HG03045 (cell line): ENCODE results near the gene FOXP1.
"Not testable (repeated sequence)": the region's sequence is repeated elsewhere in the genome, so short reads cannot be mapped to it uniquely, and the experiment has no call there.

Experiments used
- ATAC-seq: cut with Tn5 transposase; IDR thresholded peaks from one replicate; pipeline ENCODE4 v1.9.1; 2021; ENCODE audit warnings: mild to moderate bottlenecking, moderate library complexity; ENCODE audit not compliant: unreplicated experiment

Gene FOXP1

GRCh38 chr3:71351403-71352149, 232.0 kb downstream of the FOXP1 start:
- ATAC-seq, result no peak

- no peak for ATAC-seq
These were observed 232.5 kb downstream of the FOXP1 start for GRCh38 chr3:71350998-71351397.

- ATAC-seq, result no peak
These were observed 234.7 kb downstream of the FOXP1 start for GRCh38 chr3:71348831-71349230.

GRCh38 chr3:71348001-71348632, 235.4 kb downstream of the FOXP1 start:
- no peak for ATAC-seq

- no peak for ATAC-seq
These were observed 237.5 kb downstream of the FOXP1 start for GRCh38 chr3:71346061-71346460.

GRCh38 chr3:71345429-71346040, 238.0 kb downstream of the FOXP1 start:
- ATAC-seq, result no peak

- no peak for ATAC-seq
These were observed 241.8 kb downstream of the FOXP1 start for GRCh38 chr3:71341721-71342120.

- ATAC-seq, result no peak
These were observed 244.5 kb downstream of the FOXP1 start for GRCh38 chr3:71339049-71339448.

- ATAC-seq, result no peak
These were observed 250.7 kb downstream of the FOXP1 start for GRCh38 chr3:71332813-71333212.

GRCh38 chr3:71330909-71331308, 252.6 kb downstream of the FOXP1 start:
- ATAC-seq, result no peak

- ATAC-seq, result no peak
These were observed 253.0 kb downstream of the FOXP1 start for GRCh38 chr3:71330505-71330904.

GRCh38 chr3:71329817-71330216, 253.7 kb downstream of the FOXP1 start:
- ATAC-seq, result no peak

GRCh38 chr3:71328926-71329325, 254.6 kb downstream of the FOXP1 start:
- ATAC-seq, result no peak

GRCh38 chr3:71327936-71328335, 255.6 kb downstream of the FOXP1 start:
- ATAC-seq, result no peak

- ATAC-seq, result no peak
These were observed 257.8 kb downstream of the FOXP1 start for GRCh38 chr3:71325715-71326114.

- not testable (repeated sequence) for ATAC-seq
These were observed 259.3 kb downstream of the FOXP1 start for GRCh38 chr3:71324224-71324623.

GRCh38 chr3:71323558-71323957, 260.0 kb downstream of the FOXP1 start:
- no peak for ATAC-seq

- no peak for ATAC-seq
These were observed 261.4 kb downstream of the FOXP1 start for GRCh38 chr3:71322154-71322553.

GRCh38 chr3:71319771-71320170, 263.8 kb downstream of the FOXP1 start:
- ATAC-seq, result no peak

GRCh38 chr3:71318458-71318827, 265.1 kb downstream of the FOXP1 start:
- no peak for ATAC-seq

GRCh38 chr3:71317749-71318457, 265.6 kb downstream of the FOXP1 start:
- ATAC-seq, result no peak

GRCh38 chr3:71317140-71317539, 266.4 kb downstream of the FOXP1 start:
- ATAC-seq, result no peak
